ENCODE results near the gene INPP5J. TPM values are rescaled to one million over a fixed set of nuclear protein-coding genes. Genes with fewer than 3 reads are reported as not detected.

The INPP5J gene
- total RNA-seq, 4 donors from 2014 or later, result not detected

DNA sequence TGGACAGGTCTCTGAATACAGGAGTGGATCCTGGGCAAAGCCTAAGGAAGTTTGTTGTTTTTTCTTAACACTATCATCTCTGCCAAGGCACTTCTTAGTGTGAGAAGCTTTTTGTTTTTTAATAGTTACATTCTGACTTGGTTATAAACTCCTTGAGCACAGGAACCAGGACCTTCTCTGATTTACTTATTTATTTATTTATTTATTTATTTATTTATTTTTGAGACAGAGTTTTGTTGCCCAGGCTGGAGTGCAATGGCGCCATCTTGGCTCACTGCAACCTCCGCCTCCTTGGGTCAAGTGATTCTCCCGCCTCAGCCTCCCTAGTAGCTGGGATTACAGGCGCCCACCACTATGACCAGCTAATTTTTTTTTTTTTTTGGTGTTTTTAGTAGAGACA lies 48.2 kb downstream of the INPP5J start:
- TF ChIP-seq CTCF (IDR thresholded peaks at IDR 0.05; ENCODE audit: low read depth), result no peak

- TF ChIP-seq CTCF (IDR thresholded peaks at IDR 0.05; ENCODE audit: low read depth), result no peak
These were observed 50.8 kb downstream of the INPP5J start for GRCh38 chr22:31173386-31174145.

DNA sequence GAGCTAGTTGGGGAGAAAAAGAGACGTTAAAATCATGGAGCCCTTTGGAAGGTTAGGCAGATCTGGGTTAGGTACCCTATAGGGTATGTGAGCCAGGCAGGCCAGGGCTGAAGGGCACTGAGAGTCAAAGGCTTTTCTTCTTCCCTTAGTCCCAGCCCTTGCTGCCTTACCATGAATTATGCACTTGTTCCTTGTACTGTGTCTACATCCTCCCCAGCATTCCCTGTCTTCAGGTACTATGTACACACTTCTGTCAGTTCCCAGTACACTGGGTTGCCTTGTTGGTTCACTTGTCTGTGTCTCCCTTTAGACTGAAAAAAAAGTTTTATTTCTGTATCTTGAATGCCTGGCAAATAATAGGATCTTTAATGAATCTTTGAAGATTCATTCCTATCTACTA lies 54.2 kb downstream of the INPP5J start:
- TF ChIP-seq CTCF (IDR thresholded peaks at IDR 0.05; ENCODE audit: low read depth), result no peak

- TF ChIP-seq CTCF (IDR thresholded peaks at IDR 0.05; ENCODE audit: low read depth), result no peak
These were observed 54.8 kb downstream of the INPP5J start for GRCh38 chr22:31177420-31178162.

DNA sequence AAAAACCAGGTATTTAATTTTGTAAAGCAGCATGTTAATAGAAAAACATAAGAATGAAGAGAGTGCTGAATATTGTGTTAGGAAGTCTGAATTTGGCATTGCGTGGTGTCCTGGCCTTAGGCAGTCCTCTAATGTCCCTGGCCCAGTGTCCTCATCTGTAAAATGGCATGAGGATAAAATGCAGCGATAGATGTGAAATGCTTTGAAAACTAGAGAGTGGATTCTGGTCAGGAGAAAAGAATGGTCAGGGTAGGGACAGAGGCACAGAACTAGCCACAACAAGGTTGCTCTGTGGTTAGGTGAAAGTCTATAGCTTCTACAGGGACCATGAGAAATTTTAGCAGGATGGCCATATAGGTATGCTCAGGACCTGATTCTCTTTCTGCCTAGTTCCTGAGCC lies 56.1 kb downstream of the INPP5J start:
- TF ChIP-seq CTCF (IDR thresholded peaks at IDR 0.05; ENCODE audit: low read depth), result no peak

DNA sequence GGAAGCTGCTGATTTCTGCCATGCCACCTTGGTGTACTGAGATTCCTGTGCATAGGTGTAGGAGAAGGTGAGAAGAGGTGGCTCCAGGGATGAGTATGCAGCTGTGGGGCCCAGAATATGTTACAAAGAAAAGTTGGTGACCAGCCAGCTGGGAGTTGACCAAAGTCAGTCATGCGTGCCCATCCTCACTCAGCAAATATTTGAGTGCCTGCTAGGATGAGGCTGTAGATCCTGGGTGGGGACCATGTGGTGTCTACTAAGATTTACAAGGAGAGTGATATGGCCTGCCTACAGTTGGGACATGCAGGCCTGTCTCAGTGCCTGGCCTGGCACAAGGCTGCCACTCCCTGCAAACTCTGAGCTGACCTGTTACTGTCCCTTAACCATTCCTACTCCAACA lies 56.6 kb downstream of the INPP5J start:
- no peak for TF ChIP-seq CTCF (IDR thresholded peaks at IDR 0.05; ENCODE audit: low read depth)

GRCh38 chr22:31184015-31184414 lies 61.2 kb downstream of the INPP5J start:
- TF ChIP-seq CTCF (IDR thresholded peaks at IDR 0.05; ENCODE audit: low read depth), result no peak

Measured in subcutaneous adipose tissue (tissue), 4 donors.